22Rv1 (cell line): ENCODE data around the gene TNK1.

Experiments
- H3K27ac ChIP-seq: fragments of 450-650 bp; 2 replicates; pipeline ENCODE4 v1.5.1; 2017
- ZFX ChIP-seq: fragments of 450-650 bp; IDR thresholded peaks from 2 replicates; pipeline ENCODE4 v1.6.1; 2017; ENCODE audit warnings: antibody characterized with exemption, borderline replicate concordance
- TF ChIP-seq, protein P1 (sequence below): fragments of 450-650 bp; IDR thresholded peaks from 2 replicates; pipeline ENCODE4 v1.5.1; 2017; ENCODE audit warnings: mild to moderate bottlenecking

The TNK1 gene

DNA sequence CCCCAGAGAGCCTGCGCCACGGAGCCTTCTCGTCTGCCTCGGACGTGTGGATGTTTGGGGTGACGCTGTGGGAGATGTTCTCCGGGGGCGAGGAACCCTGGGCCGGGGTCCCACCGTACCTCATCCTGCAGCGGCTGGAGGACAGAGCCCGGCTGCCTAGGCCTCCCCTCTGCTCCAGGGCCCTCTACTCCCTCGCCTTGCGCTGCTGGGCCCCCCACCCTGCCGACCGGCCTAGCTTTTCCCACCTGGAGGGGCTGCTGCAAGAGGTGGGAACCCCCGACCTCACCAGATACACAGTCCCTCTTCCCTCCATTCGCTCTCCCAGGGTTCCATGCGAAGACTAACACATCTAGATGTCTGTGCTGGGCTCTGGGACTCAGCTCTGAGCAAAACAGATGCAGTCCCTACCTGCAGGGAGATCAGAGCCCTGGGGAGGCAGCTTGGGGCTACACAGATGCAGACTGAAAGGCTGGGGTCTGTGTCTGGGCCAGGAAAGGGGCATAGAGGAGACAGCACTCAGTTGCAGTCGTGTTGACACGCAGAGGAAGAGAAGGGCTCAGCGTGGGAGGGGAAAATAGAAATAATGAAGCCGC, 3.7 kb downstream of the TNK1 start:
- TF ChIP-seq, protein P1, sequence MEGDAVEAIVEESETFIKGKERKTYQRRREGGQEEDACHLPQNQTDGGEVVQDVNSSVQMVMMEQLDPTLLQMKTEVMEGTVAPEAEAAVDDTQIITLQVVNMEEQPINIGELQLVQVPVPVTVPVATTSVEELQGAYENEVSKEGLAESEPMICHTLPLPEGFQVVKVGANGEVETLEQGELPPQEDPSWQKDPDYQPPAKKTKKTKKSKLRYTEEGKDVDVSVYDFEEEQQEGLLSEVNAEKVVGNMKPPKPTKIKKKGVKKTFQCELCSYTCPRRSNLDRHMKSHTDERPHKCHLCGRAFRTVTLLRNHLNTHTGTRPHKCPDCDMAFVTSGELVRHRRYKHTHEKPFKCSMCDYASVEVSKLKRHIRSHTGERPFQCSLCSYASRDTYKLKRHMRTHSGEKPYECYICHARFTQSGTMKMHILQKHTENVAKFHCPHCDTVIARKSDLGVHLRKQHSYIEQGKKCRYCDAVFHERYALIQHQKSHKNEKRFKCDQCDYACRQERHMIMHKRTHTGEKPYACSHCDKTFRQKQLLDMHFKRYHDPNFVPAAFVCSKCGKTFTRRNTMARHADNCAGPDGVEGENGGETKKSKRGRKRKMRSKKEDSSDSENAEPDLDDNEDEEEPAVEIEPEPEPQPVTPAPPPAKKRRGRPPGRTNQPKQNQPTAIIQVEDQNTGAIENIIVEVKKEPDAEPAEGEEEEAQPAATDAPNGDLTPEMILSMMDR = no peak
- TF ChIP-seq ZFX = no peak
- H3K27ac ChIP-seq = no peak overlapping the region

- H3K27ac ChIP-seq = no peak overlapping the region
- no peak for TF ChIP-seq ZFX
- TF ChIP-seq, protein P1 = no peak
These were observed 8.0 kb downstream of the TNK1 start for GRCh38 chr17:7388856-7389255.

DNA sequence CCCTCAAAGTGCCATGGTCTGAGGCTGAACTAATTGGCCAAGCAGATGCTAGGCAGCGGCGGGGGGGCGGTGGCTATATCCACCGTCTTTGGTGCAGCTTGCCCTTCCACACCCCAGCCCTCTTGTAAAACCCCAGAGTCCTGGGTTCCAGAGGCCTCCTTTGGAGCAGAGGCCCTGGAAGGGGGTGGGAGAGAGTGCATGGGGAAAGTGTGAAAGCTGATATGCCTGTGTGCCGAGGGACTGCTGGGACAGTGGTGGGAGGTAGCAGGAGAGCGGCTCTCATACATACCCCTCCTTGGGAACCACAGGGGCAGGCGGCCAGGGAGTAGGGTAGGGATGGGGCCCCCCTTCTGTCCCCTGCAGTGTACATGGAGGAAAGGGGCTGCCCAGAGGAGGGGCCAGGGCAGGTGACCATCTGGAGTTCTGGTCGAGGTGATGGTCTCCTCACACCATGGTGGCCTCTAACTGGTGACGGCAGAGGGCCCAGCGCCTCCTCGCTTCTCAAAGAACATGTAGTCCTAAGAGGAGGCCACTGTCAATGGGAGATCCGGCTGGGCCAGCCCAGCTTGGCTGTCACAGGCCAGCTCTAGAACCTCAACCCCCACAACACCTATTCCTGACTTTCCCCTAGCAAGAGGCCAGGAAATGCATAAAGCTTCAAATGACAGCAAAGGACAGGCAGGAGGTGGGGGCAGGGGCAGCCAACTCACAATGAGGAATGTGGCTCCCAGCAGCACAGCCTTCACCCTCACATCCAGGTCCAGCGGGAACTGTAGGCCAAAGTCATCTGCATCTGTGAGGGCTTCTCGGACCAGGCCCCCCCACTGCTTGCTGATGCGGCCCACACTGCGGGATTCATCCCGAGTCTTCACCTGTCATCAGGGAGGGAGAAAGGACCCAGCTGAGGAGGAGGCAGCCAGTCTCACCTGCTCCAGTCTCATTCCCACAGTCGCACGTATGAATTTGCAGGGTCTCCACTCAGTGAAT, 9.3 kb downstream of the TNK1 start:
- no peak overlapping the region for H3K27ac ChIP-seq
- no peak for TF ChIP-seq ZFX
- TF ChIP-seq, protein P1 = no peak

DNA sequence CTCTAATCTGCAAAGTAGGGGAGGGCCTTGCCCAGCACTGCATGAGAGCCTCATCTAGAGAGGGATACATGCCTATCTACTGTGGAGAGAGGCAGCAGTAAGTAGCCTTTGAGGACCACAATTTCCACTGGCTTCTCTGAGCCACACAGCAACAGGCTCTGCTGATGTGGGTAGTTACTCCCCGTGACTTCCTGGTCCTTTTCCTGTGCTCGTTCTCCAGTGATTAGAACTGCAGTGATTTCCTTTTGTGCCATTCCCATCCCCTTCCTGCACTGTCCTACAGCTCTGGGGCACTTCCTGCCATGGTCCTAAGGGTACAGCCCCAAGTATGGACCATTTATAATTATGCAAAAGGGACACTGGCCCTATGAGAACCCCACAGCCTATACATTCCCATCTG, 10.4 kb downstream of the TNK1 start:
- TF ChIP-seq, protein P1 = no peak
- no peak for TF ChIP-seq ZFX
- H3K27ac ChIP-seq = peak overlapping the region; percentile 26; the same call in 1 of the 2 replicates

- H3K27ac ChIP-seq = peak overlapping the region; percentile 95
- TF ChIP-seq, protein P1 = no peak
- no peak for TF ChIP-seq ZFX
These were observed 12.1 kb downstream of the TNK1 start for GRCh38 chr17:7392696-7393612.

DNA sequence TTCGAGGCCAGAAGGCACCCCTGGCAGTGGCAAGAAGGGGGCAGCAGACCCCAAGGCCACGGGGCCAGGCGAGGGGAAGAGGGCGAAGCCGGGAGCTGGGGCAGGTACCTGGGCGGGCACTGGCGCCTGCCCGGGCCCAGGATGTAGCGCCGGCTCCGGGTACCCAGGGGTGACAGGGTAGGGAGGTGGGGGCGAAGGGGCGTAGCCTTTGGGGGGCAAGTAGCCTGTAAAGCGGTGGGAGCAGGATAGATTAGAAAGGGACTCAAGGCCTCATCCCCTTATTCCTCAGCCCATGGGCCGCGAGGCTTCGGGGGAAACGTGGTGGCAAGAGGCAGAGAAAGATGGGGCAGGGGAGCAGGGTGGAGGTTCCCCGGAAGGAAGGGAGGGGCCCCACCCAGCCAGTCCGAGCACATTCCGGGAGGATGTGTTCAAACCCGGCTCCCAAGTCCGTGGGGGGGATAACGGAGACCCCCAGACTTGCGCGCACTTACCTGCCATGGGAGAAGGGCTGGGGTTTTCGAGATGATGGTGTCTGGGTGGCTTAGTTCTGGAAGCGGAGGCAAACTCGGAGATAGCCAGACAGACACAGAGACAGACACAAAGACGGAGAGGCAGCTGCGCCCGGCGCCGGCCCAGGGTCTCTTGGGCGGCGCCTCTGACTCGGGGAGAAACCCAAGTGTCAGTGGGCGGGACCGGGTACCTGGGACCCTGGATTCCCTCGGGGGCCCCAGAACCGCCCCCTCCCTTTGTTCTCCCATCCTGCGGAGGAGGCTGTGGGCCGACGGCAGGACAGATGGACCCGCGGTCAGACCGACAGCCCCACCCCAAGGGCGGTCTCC, 12.9 kb downstream of the TNK1 start:
- TF ChIP-seq ZFX = no peak
- TF ChIP-seq, protein P1 = no peak
- peak overlapping the region; percentile 95 for H3K27ac ChIP-seq
